ENCODE measurements around the gene SEMA3B.
A peak's percentile ranks its signal among the peaks of the same experiment; 100 is the strongest.
"Not testable (repeated sequence)": the region's sequence is repeated elsewhere in the genome, so short reads cannot be mapped to it uniquely, and the experiment has no call there.

SEMA3B gene

GRCh38 chr3:50255251-50255615 lies 13.7 kb upstream of the SEMA3B start:
- Histone ChIP-seq H3K27ac (peak overlapping the region in 19 of 21 experiments; percentile 22 to 91 (median 75)), H3K4me3 (no peak overlapping the region)

DNA sequence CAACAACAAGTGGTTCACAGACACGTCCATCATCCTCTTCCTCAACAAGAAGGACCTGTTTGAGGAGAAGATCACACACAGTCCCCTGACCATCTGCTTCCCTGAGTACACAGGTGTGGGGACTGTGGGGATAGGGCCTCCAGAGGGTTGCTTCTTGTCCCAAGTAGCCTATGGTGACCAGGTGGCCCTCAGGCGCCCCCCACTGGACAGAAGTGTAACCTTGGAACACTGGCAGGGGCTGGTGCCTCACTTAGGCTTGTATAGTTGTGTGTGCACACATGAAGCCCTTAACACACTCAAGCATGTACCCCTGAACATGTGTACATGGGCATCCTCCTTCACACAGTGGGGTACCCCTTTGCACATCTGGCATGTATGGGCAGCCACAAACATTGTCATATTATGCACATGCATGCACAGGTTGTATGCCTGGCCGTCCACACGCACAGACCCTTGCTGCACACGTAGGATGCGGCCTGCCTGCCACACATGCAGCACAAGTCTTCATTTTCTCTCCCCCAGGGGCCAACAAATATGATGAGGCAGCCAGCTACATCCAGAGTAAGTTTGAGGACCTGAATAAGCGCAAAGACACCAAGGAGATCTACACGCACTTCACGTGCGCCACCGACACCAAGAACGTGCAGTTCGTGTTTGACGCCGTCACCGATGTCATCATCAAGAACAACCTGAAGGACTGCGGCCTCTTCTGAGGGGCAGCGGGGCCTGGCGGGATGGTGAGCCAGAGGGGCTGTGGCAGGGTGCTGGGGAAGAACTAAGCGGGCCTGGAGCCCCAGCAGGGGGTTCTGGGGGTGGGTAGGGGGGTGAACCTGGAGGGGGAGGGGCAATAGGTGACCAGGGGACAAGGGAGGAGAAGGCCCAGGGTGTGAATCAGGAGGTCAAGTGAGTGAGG lies 11.7 kb upstream of the SEMA3B start:
- peak overlapping the region in 9 of 21 experiments; percentile 27 to 98 (median 46) for H3K27ac ChIP-seq
- H3K4me3 ChIP-seq, result no peak overlapping the region

- no peak overlapping the region for H3K4me3 ChIP-seq
- peak overlapping the region in 12 of 21 experiments; percentile 41 to 99 (median 96) for H3K27ac ChIP-seq
These were observed 10.8 kb upstream of the SEMA3B start for GRCh38 chr3:50258029-50258680.

- H3K27ac ChIP-seq, result peak overlapping the region in 15 of 21 experiments; percentile 4 to 99 (median 96)
These were observed 10.0 kb upstream of the SEMA3B start for GRCh38 chr3:50258979-50259378.

GRCh38 chr3:50259432-50260026 lies 9.4 kb upstream of the SEMA3B start:
- peak overlapping the region in 5 of 7 experiments; percentile 40 to 64 (median 53) for H3K4me3 ChIP-seq

More at GRCh38 chr3:50258979-50259378, 10.0 kb upstream of the SEMA3B start:
- H3K4me3 ChIP-seq, result no peak overlapping the region

DNA sequence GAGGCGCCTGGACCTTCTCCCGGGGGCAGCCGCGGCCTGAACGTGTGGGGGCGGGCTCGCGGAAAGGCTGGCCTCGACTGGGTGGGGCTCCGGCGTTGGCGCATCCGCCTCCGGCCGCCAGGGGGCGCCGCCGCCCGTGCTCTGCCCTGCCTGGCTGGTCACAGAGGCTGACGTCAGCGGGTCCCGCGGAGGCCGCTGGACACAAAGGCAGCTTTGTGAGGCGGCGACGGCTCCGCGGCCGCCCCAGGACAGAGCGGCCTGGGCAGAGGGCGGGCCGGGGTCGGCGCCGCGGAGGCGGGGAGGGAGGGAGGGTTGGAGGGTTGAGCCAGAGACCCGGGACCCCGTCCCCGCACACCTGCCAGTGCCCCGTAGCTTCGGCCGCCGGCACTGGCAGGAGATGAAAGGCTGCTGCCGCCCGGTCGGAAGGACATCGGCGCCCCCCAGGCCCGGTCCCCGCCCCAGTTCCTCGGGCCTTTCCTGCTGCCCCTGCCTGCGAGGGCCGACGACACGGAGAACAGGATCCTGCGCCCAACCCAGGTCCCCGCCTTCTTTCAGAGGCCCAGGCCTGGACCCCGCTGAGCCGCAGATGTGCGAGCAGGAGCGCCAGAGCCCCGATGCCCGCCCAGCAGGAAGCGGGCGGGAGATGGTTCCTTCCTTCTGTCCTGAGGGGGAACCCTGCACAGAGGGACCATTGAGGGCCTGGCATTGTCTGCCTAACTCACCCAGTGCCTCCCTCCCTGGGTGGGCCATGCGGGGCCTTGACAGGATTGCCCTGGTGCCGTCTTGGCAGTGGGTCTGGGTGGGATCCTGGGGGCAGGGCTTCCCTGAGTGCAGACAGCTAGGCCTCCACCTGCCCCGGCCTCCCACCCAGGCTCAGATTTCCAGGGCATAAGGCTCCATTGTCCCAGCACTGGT lies 8.7 kb upstream of the SEMA3B start:
- Histone ChIP-seq H3K27ac (peak overlapping the region; percentile 77 to 99 (median 96)), H3K4me3 (peak overlapping the region; percentile 39 to 64 (median 50))

More at GRCh38 chr3:50259432-50260026, 9.4 kb upstream of the SEMA3B start:
- peak overlapping the region in 19 of 21 experiments; percentile 16 to 99 (median 96) for H3K27ac ChIP-seq

DNA sequence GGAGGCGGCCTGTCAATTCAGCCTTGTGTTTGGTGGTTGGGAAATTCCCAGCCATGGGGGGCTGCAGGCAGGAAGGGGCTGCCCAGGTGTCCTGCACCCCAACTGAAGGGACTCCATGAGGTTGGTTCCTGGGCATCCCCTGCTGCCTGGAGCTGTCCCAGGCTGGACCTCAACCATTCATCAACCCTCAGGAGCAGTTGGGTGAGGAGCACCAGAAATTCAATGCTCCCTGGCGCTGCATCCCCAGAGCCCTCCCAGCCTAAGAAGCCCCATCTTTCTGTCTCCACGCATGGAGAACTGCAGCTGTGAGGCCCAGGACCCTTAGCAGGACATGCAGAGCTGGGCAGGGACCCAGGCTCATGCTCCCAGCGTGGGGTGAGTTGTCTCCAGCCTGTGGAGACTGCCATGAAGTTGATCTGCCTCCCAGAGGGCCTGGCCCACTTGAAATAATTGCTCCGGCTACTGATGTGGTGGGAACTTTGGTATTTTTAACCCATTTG lies 8.0 kb upstream of the SEMA3B start:
- Histone ChIP-seq H3K27ac (peak overlapping the region in 20 of 21 experiments; percentile 77 to 99 (median 96)), H3K4me3 (peak overlapping the region in 5 of 7 experiments; percentile 39 to 64 (median 53))

DNA sequence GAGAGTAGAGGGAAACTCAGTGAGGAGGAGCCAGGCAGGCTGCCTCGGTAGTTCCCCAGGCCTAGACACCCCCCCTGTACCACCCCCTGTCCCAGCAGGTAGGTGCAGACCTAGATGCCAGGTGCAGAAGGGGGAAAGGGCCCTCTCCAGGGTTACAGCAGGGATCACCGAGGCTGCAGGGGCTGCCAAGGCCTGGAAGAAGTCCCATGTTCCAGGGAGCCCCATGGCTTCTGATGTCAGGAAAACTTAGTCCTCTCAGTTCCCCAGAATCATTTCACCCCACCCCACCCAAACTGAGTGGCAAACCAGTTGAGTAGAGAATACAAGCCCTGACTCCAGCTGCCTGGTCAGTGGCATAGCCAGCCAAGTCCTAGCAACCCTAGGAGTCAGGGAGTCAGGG lies 7.4 kb upstream of the SEMA3B start:
- no peak overlapping the region for H3K4me3 ChIP-seq
- H3K27ac ChIP-seq, result peak overlapping the region in 17 of 21 experiments; percentile 1 to 99 (median 96)

DNA sequence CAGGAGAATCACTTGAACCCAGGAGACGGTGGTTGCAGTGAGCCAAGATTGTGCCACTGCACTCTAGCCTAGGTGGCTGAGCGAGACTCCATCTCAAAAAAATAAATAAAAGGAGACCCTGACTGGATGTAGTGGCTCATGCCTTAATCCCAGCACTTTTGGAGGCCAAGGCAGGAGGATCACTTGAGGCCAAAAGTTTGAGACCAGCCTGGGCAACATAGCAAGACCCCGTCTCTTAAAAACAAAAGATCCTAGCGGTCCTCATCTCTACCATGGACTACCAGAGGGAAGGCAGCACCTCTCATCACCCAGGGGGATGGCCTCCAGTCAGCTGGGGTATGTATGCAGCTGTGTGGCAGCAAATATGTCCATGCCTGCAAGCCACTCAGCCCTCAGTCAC lies 6.7 kb upstream of the SEMA3B start:
- H3K27ac ChIP-seq, result peak overlapping the region in 2 of 21 experiments; percentile 96 to 99

GRCh38 chr3:50262778-50263177 lies 6.2 kb upstream of the SEMA3B start:
- Histone ChIP-seq H3K27ac (peak overlapping the region in 3 of 21 experiments; percentile 11 to 33 (median 21)), H3K4me3 (no peak overlapping the region)

More for the DNA sequence above, 6.7 kb upstream of the SEMA3B start:
- not testable (repeated sequence) for H3K4me3 ChIP-seq

DNA sequence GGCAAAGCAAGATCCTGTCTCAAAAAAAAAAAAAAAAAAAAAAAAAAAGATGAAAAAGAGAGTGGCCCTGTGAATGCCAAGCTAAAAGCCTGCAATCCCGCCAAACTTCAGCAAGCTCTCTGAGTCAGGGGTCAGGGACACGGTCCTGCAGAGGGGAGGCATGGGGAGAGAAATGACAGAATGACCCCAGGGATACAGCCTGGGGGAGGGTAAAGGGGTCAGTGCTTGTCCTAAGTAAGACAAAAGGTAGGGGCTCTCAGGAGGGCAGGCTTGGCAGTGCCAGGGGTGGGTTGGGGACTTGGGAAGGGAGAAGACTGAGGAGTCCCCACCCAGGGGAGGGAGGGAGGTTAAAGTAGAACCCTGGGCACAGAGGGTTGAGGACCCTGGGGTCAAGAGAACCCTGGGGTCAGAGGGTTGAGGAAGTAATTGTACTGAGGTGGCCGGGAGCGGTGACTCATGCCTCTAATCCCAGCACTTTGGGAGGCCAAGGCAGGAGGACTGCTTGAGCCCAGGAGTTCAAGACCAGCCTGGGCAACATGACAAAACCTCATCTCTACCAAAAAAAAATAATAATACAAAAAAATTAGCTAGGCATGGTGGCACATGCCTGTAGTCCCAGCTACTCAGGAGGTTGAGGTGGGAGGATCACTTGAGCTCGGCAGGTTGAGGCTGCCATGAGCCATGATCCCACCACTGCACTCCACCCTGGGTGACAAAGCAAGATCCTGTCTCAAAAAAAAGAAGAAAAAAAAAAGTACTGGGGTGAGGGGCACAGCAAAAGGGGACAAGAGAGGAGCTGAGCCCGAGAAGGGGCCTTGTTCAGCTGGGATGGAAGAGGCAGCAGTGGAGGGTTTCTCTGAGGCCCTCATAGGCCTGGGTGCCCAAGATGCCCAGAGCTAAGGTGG lies 5.2 kb upstream of the SEMA3B start:
- Histone ChIP-seq H3K27ac (peak overlapping the region in 16 of 21 experiments; percentile 5 to 85 (median 36)), H3K4me3 (no peak overlapping the region)

- H3K4me3 ChIP-seq, result no peak overlapping the region
These were observed 4.5 kb upstream of the SEMA3B start for GRCh38 chr3:50264383-50264963.

GRCh38 chr3:50264964-50265485 lies 3.9 kb upstream of the SEMA3B start:
- H3K4me3 ChIP-seq, result no peak overlapping the region
- peak overlapping the region in 17 of 21 experiments; percentile 13 to 85 (median 56) for H3K27ac ChIP-seq

More at GRCh38 chr3:50264383-50264963, 4.5 kb upstream of the SEMA3B start:
- H3K27ac ChIP-seq, result peak overlapping the region in 17 of 21 experiments; percentile 9 to 85 (median 61)

DNA sequence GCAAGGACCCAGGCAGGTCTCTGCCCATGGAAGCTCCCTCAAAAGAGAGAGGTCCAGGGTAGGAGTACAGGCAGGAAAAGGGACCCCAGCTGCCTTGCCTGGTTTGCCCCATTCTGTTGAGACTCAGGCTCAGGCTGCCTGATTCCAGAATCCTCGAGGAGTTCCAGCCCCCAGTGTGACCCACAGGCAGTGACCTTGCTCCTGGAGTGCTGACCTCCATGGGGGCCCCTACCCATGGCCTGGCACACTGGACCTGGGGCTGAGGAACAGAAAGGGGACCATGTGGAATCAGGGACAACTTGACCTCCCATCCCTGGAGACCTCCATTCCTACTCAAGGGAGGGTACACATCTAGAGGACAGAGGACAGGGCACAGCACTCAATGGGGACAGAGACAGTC lies 3.4 kb upstream of the SEMA3B start:
- peak overlapping the region in 16 of 21 experiments; percentile 13 to 85 (median 60) for H3K27ac ChIP-seq
- no peak overlapping the region for H3K4me3 ChIP-seq

- no peak overlapping the region for H3K4me3 ChIP-seq
- peak overlapping the region in 12 of 21 experiments; percentile 13 to 85 (median 68) for H3K27ac ChIP-seq
These were observed 2.9 kb upstream of the SEMA3B start for GRCh38 chr3:50266017-50266416.

- Histone ChIP-seq H3K4me3 (peak overlapping the region in 5 of 7 experiments; percentile 4 to 22 (median 8)), H3K27ac (peak overlapping the region in 17 of 21 experiments; percentile 2 to 87 (median 65))
These were observed 2.1 kb upstream of the SEMA3B start for GRCh38 chr3:50266836-50267235.

All from skin epidermis (tissue), 12 donors.